HCT116 (cell line): ENCODE results near the gene ATOH8. TPM values are rescaled to one million over a fixed set of nuclear protein-coding genes. Genes with fewer than 3 reads are reported as not detected.

Experiments used
- ATAC-seq: fragments of 200-7000 bp; cut with Tn5 transposase; 2 replicates; pipeline ENCODE4 v1.9.1; 2020; ENCODE audit warnings: mild to moderate bottlenecking, moderate library complexity
- BruUV-seq: library from RNA; stranded (reverse); fragments of 400-500 nt; replicated peaks from 2 replicates; lab custom pipeline; 2021; lab: Mats Ljungman, UMichigan
- CTCF ChIA-PET: fragments of 300-600 bp; sonication (Branson Sonifier 250); formaldehyde crosslinking; loops from one replicate; lab custom pipeline; 2021; ENCODE audit warnings: antibody characterized with exemption; lab: Charles Lee
- POLR2A ChIA-PET: fragments of 300-600, 350-600 bp; sonication (Branson Sonifier 250); formaldehyde crosslinking; loops from one replicate; lab custom pipeline; 2021; ENCODE audit warnings: antibody characterized with exemption; lab: Charles Lee
- RAD21 ChIA-PET, 2 experiments: fragments of 300-600 bp; sonication (Branson Sonifier 250); formaldehyde crosslinking; loops; one replicate each; lab custom pipeline; 2023; ENCODE audit warnings: low total read pairs in 2 of 2; ENCODE audit not compliant: uncharacterized antibody in 2 of 2, unreplicated experiment in 2 of 2, low non-redundant PET in 1 of 2; lab: Charles Lee
- DNase-seq: peaks from one replicate; pipeline ENCODE4 v3.0.0-alpha.2; 2010; ENCODE audit warnings: low read depth, low spot score
- H2AFZ ChIP-seq: fragments of 200-600 bp; shearing (Covaris generic), sonication (generic); 2 replicates; pipeline ENCODE4 v1.6.1; 2017; ENCODE audit warnings: low read depth, mixed run types, mixed read lengths, antibody characterized with exemption, low read length; ENCODE audit not compliant: poor library complexity, severe bottlenecking
- H3K27ac ChIP-seq: 2 replicates; pipeline ENCODE4 v1.5.1; 2012; ENCODE audit warnings: low read depth, low read length
- H3K27me3 ChIP-seq: fragments of 200-600 bp; sonication (generic); 2 replicates; pipeline ENCODE4 v1.6.1; 2016; ENCODE audit warnings: mixed run types, low read length, mixed read lengths; ENCODE audit not compliant: insufficient read depth
- H3K36me3 ChIP-seq, 2 experiments: fragments of 200-500 bp in 1 of 2; fragments of 200-600 bp in 1 of 2; sonication (Bioruptor generic) in 1 of 2; sonication (generic) in 1 of 2; 2 replicates each; pipeline versions ENCODE4 v1.5.1 to v1.6.1; 2014 to 2016; ENCODE audit warnings: low read length in 2 of 2, inconsistent platforms in 1 of 2, mixed read lengths in 1 of 2, mixed run types in 1 of 2; ENCODE audit not compliant: insufficient read depth in 2 of 2, control insufficient read depth in 1 of 2
- H3K4me1 ChIP-seq, 2 experiments: fragments of 200-600 bp in 1 of 2; sonication (generic) in 1 of 2; 2 replicates each; pipeline versions ENCODE4 v1.5.1 to v1.6.1; 2012 to 2017; ENCODE audit warnings: low read length in 2 of 2, inconsistent platforms in 1 of 2, mild to moderate bottlenecking in 1 of 2, mixed read lengths in 1 of 2, mixed run types in 1 of 2, moderate library complexity in 1 of 2; ENCODE audit not compliant: insufficient read depth in 2 of 2, control insufficient read depth in 1 of 2
- H3K4me2 ChIP-seq: fragments of 200-600 bp; sonication (generic); 2 replicates; pipeline ENCODE4 v1.6.1; 2017; ENCODE audit warnings: mixed run types, low read length, mixed read lengths
- H3K4me3 ChIP-seq, 2 experiments: fragments of 200-600 bp in 1 of 2; sonication (generic) in 1 of 2; replicated peaks in 1 of 2; 2 replicates each; pipeline ENCODE4 v1.5.1; 2011 to 2016; ENCODE audit warnings: low read length in 2 of 2, control low read depth in 1 of 2, low read depth in 1 of 2, mild to moderate bottlenecking in 1 of 2, mixed read lengths in 1 of 2, mixed run types in 1 of 2
- H3K79me2 ChIP-seq: fragments of 200-600 bp; sonication (generic); 2 replicates; pipeline ENCODE4 v1.6.1; 2017; ENCODE audit warnings: mild to moderate bottlenecking, mixed run types, low read length, moderate library complexity, mixed read lengths; ENCODE audit not compliant: insufficient read depth
- H3K9ac ChIP-seq: fragments of 200-600 bp; sonication (generic); 2 replicates; pipeline ENCODE4 v1.6.1; 2016; ENCODE audit warnings: low read length, mixed read lengths
- H3K9me2 ChIP-seq: fragments of 200-600 bp; sonication (generic), shearing (Covaris generic); 2 replicates; pipeline ENCODE4 v1.6.1; 2017; ENCODE audit warnings: mixed run types, mild to moderate bottlenecking, moderate library complexity; ENCODE audit not compliant: insufficient read depth
- H3K9me3 ChIP-seq, 2 experiments: fragments of 200-500 bp in 1 of 2; fragments of 200-600 bp in 1 of 2; sonication (Bioruptor generic) in 1 of 2; sonication (generic) in 1 of 2; 2 replicates each; pipeline ENCODE4 v1.6.1; 2014 to 2017; ENCODE audit warnings: low read length in 2 of 2, mixed read lengths in 2 of 2, inconsistent platforms in 1 of 2, low read depth in 1 of 2, mild to moderate bottlenecking in 1 of 2, mixed run types in 1 of 2, moderate library complexity in 1 of 2; ENCODE audit not compliant: control insufficient read depth in 1 of 2, insufficient read depth in 1 of 2
- H4K20me1 ChIP-seq: fragments of 200-600 bp; sonication (generic), shearing (Covaris generic); 2 replicates; pipeline ENCODE4 v1.6.1; 2017; ENCODE audit warnings: mixed run types, mild to moderate bottlenecking, moderate library complexity; ENCODE audit not compliant: insufficient read depth
- CBX3 ChIP-seq: IDR thresholded peaks from 2 replicates; pipeline ENCODE4 v1.6.1; 2012; ENCODE audit warnings: low read depth
- CTCF ChIP-seq, 3 experiments: fragments of 200-600 bp in 1 of 3; sonication (generic) in 1 of 3; IDR thresholded peaks in 2 of 3; conservative IDR thresholded peaks in 1 of 3; 2 replicates each; pipeline ENCODE4 v1.5.1; 2012 to 2017; ENCODE audit warnings: low read depth in 2 of 3, low read length in 2 of 3, antibody characterized with exemption in 1 of 3, borderline replicate concordance in 1 of 3, control low read depth in 1 of 3, mild to moderate bottlenecking in 1 of 3, mixed read lengths in 1 of 3, mixed run types in 1 of 3, moderate library complexity in 1 of 3; ENCODE audit not compliant: insufficient read depth in 1 of 3
- JUND ChIP-seq: IDR thresholded peaks from 2 replicates; pipeline ENCODE4 v1.6.1; 2012
- RAD21 ChIP-seq: IDR thresholded peaks from 2 replicates; pipeline ENCODE4 v1.6.1; 2012; ENCODE audit warnings: low read depth, mild to moderate bottlenecking
- SP1 ChIP-seq: IDR thresholded peaks from 2 replicates; pipeline ENCODE4 v1.6.1; 2012; ENCODE audit warnings: low read depth
- TCF7L2 ChIP-seq: IDR thresholded peaks from 2 replicates; pipeline ENCODE4 v1.7.0; 2011; ENCODE audit warnings: borderline replicate concordance, inconsistent platforms; ENCODE audit not compliant: insufficient read depth, insufficient read length; ENCODE audit errors: extremely low read depth
- intact Hi-C: fragments of 100-400 bp; cut with micrococcal nuclease; formaldehyde crosslinking; loops from 2 replicates; pipeline ENCODE4 v1.10.0; 2022
- total RNA-seq: library from RNA; stranded (reverse); gene quantifications from one replicate; pipeline ENCODE4 v1.2.1, GENCODE V29; 2021; ENCODE audit not compliant: unreplicated experiment
- TF ChIP-seq, protein P1 (sequence below): IDR thresholded peaks from 2 replicates; pipeline ENCODE4 v1.6.1; 2012; ENCODE audit warnings: low read depth

Gene ATOH8
- total RNA-seq, 1 experiment from 2014 or later = 0.74 TPM

GRCh38 chr2:85804583-85804982 lies 50.8 kb downstream of the ATOH8 start:
- CTCF ChIA-PET = no interaction called here
- POLR2A ChIA-PET = no interaction called here

More at GRCh38 chr2:85804583-85804982, 50.8 kb downstream of the ATOH8 start:
- Histone ChIP-seq H3K4me1 (peaks cover 6 to 10% of the 10 kb centered on the region in 2 experiments; a peak in 3 of 4 replicates), H3K9me2 (no peaks in the 10 kb centered on the region), H2AFZ (peak overlapping the region; percentile 83), H3K4me3 (no peak overlapping the region), H3K36me3 (no peaks in the 10 kb centered on the region), H3K9ac (no peak overlapping the region), H3K27me3 (no peaks in the 10 kb centered on the region), H3K4me2 (peak overlapping the region; percentile 12; the same call in 1 of the 2 replicates), H3K9me3 (no peaks in the 10 kb centered on the region), H4K20me1 (no peaks in the 10 kb centered on the region), H3K79me2 (no peaks in the 10 kb centered on the region), H3K27ac (no peak overlapping the region)
- intact Hi-C loops = loop anchor here (2.0 kb wide), 1 partner anchor 54 kb away; no protein-coding TSS in a partner anchor
- no TSS peak for BruUV-seq
- ATAC-seq (peak; percentile 62), DNase-seq (no peak)
- RAD21 ChIA-PET = no interaction called here
- TF ChIP-seq CTCF (IDR thresholded peaks at IDR 0.05 in 2 of 3, conservative IDR thresholded peaks at IDR 0.05 in 1 of 3; ENCODE audit: borderline replicate concordance in 1 of 3, insufficient read depth in 1 of 3, low read depth in 2 of 3, low read length in 2 of 3) (peak; percentile 75; a peak in 5 of 6 replicates), TCF7L2 (no peak), SP1 (no peak), CBX3 (no peak), JUND (no peak), RAD21 (peak; percentile 66)
- TF ChIP-seq, protein P1, sequence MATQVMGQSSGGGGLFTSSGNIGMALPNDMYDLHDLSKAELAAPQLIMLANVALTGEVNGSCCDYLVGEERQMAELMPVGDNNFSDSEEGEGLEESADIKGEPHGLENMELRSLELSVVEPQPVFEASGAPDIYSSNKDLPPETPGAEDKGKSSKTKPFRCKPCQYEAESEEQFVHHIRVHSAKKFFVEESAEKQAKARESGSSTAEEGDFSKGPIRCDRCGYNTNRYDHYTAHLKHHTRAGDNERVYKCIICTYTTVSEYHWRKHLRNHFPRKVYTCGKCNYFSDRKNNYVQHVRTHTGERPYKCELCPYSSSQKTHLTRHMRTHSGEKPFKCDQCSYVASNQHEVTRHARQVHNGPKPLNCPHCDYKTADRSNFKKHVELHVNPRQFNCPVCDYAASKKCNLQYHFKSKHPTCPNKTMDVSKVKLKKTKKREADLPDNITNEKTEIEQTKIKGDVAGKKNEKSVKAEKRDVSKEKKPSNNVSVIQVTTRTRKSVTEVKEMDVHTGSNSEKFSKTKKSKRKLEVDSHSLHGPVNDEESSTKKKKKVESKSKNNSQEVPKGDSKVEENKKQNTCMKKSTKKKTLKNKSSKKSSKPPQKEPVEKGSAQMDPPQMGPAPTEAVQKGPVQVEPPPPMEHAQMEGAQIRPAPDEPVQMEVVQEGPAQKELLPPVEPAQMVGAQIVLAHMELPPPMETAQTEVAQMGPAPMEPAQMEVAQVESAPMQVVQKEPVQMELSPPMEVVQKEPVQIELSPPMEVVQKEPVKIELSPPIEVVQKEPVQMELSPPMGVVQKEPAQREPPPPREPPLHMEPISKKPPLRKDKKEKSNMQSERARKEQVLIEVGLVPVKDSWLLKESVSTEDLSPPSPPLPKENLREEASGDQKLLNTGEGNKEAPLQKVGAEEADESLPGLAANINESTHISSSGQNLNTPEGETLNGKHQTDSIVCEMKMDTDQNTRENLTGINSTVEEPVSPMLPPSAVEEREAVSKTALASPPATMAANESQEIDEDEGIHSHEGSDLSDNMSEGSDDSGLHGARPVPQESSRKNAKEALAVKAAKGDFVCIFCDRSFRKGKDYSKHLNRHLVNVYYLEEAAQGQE = no peak
